GM08714 (cell line): ENCODE measurements around the gene CYP2A7.
"Not testable (repeated sequence)": the region's sequence is repeated elsewhere in the genome, so short reads cannot be mapped to it uniquely, and the experiment has no call there.

Experiments
- H3K4me3 ChIP-seq: fragments of 200-500 bp; sonication (Bioruptor generic); 2 replicates; pipeline ENCODE4 v1.5.1; 2014; ENCODE audit warnings: mild to moderate bottlenecking, low read length, inconsistent platforms
- ZNF274 ChIP-seq: IDR thresholded peaks from 2 replicates; pipeline ENCODE4 v1.6.1; 2012; ENCODE audit warnings: mild to moderate bottlenecking, low read depth, low read length

Gene CYP2A7

GRCh38 chr19:40831502-40832430, 50.3 kb downstream of the CYP2A7 start:
- TF ChIP-seq ZNF274: no peak
- H3K4me3 ChIP-seq: no peak overlapping the region

GRCh38 chr19:40830741-40831140, 51.3 kb downstream of the CYP2A7 start:
- not testable (repeated sequence) for H3K4me3 ChIP-seq

- no peak overlapping the region for H3K4me3 ChIP-seq
- TF ChIP-seq ZNF274: no peak
These were observed 52.8 kb downstream of the CYP2A7 start for GRCh38 chr19:40829205-40829604.

DNA sequence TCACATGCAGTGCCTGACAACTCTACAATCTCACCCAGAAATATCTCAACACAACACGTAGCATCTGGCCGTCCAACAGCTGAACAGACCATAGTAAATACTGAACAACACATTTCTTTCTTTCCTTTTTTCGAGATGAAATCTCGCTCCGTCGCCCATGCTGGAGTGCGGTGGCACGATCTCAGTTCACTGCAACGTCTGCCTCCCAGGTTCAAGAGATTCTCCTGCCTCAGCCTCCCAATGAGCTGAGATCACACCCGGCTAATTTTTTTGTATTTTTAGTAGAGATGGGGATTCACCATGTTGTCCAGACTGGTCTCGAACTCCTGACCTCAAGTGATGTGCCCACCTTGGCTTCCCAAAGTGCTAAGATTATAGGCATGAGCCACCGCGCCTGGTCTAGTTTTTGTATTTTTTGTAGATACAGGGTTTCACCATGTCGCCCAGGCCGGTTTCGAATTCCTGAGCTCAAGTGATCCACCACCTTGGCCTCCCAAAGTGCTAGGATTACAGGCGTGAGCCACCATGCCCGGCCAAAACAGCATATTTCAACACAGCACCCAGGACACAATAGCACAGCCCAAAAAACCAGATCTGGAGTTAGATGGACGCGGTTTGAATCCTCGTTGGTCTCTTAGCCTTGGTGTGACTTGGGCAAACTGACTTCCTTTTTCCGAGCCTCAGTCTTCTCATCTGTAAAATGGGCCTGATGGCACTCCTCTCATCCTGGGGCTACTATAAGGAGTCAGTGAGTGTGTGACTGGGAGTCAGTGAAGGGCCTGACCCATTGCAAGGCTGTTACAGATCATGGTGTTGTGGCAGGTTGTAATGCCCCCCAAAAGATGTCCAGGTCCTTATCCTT, 54.4 kb downstream of the CYP2A7 start:
- no peak overlapping the region for H3K4me3 ChIP-seq
- TF ChIP-seq ZNF274: no peak

GRCh38 chr19:40826699-40827385, 55.2 kb downstream of the CYP2A7 start:
- not testable (repeated sequence) for H3K4me3 ChIP-seq

- not testable (repeated sequence) for H3K4me3 ChIP-seq
These were observed 55.7 kb downstream of the CYP2A7 start for GRCh38 chr19:40826312-40826698.

DNA sequence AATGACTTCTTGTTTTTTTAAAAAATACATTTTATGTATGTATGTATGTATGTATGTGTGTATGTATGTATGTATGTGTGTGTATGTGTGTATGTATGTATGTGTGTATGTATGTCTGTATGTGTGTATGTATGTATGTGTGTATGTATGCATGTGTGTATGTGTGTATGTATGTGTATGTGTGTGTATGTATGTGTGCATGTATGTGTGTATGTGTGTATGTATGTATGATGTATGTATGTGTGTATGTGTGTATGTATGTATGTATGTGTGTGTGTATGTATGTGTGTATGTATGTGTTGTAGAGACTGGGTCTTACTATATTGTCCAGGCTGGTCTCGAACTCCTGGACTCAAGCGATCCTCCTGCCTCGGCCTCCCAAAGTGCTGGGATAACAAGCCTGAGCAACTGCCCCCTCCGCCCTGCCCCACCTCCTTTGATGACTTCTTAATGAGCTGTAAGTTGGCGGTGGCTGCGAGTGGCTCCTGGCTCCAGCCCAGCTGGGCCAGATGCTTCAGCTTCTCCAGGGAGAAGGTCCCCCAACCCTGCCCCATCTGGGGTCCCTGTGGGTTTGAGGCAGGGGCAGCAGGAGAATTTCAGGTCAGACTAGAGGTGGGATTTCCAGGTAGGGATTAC, 56.5 kb downstream of the CYP2A7 start:
- not testable (repeated sequence) for H3K4me3 ChIP-seq
